Measurements from ENCODE around the gene KAZN. TPM values are rescaled to one million over a fixed set of nuclear protein-coding genes. Genes with fewer than 3 reads are reported as not detected.

The KAZN gene
- polyA plus RNA-seq, 4 donors = 14.1 to 44.8 (median 34.2) TPM

DNA sequence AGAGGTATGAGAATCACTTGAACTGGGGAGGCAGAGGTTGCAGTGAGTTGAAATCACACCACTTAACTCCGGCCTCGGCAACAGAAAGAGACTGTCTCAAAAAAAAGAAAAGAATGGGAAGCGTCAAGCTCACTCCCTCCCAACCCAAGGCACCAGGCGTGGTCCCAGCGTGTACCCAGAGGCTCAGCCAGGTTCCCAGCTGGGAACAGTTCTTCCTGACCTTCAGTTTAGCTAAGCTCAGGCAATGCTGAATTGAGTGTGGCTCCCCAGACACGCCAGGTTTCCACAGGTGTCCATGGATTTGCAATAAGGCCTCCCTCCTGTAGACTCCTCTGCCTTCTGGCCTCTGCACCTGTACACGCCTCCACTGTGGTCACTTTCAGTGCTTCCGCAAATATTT lies 414.3 kb downstream of the KAZN start:
- no peak for DNase-seq (ENCODE audit: low read depth in 4 of 4, low spot score in 3 of 4)

DNA sequence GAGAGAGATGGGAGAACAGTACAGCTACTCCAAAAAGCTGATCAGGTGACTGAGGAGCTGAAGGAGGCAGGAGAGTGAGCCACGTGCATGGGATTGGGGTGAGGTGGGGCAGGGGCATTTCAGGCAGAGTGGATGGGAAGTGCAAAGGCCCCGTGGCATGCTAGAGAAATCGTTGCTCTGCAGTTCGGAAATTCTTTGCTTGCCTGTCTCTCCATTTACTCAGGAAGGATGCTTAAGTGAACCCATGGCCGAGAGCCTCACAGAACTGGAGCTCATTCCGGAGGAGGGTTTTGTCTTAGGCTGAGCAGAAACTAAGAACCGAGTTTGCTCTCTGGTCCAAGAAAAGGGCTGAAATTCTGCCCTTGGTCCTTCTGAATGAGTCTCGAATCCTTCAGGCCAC lies 415.3 kb downstream of the KAZN start:
- DNase-seq (ENCODE audit: low read depth in 4 of 4, low spot score in 3 of 4) = no peak

- DNase-seq (ENCODE audit: low read depth in 4 of 4, low spot score in 3 of 4) = no peak
These were observed 416.0 kb downstream of the KAZN start for GRCh38 chr1:15014516-15014915.

DNA sequence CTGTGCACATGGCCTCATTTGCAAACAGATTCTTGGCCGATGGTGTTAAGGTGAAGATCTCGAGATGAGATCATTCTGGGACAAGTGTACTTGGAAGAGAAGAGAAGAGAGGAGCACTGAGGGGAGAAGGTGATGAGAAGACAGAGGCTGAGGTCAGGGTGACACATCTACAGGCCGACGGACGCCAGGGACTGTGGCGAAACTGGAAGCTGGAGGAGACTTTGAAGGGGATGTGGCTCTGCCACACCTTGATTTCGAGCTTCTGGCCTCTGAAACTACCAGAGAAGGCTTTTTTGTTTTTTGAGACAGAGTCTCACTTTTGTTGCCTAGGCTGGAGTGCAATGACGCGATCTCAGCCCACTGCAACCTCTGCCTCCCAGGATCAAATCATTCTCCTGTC lies 417.5 kb downstream of the KAZN start:
- no peak for DNase-seq (ENCODE audit: low read depth in 4 of 4, low spot score in 3 of 4)

DNA sequence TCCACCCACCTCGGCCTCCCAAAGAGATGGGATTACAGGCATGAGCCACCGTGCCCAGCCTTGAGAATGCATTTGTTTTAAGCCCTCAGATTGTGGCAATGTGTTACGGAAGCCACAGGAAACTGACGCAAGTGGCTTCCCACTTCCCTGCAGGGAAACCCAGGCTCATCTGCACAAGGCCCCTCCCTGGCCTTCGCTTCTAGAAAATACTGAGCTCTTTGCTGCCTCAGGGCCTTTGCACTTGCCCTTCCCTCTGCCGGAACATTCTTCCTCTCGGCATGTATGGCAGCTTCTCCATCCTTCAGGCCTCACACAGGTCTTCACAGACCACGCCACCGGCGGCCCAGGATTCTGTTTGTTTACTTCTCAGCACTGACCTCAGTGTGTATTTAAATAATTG lies 418.0 kb downstream of the KAZN start:
- no peak for DNase-seq (ENCODE audit: low read depth in 4 of 4, low spot score in 3 of 4)

DNA sequence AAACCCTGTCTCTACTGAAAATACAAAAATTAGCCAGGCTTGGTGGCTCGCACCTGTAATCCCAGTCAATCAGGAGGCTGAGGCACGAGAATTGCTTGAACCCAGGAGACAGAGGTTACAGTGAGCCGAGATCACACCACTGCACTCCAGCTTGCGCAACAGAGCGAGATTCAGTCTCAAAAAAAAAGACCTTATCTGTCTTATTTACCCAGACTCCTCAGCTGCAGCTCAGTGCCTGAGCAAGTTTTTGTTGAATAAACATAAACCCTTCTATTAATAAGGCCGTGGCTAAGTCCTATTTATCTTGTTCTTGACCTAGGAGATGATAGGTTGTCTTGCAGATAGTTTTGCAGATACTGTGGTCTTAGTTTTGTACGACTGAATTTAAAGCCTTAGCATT lies 418.6 kb downstream of the KAZN start:
- no peak for DNase-seq (ENCODE audit: low read depth in 4 of 4, low spot score in 3 of 4)

DNA sequence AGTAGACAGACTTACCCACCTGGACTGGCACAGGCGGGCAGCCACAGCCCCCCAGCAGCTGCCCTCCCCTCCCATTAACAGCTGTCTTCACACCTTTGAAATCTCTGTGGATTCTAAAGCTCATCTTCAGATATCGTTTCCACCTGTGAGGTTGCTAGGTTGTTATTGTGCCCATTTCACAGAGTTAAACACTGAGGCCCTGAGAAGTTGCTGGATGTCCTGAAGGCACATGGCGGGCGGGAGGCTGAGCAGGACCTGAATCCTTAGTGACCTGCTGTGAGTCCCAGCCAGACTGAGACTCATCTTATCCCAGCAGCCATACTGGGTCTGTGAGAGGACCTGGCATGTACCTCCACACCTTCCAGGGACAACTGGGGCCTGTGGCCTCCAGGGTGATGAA lies 420.3 kb downstream of the KAZN start:
- no peak for DNase-seq (ENCODE audit: low read depth in 4 of 4, low spot score in 3 of 4)

DNA sequence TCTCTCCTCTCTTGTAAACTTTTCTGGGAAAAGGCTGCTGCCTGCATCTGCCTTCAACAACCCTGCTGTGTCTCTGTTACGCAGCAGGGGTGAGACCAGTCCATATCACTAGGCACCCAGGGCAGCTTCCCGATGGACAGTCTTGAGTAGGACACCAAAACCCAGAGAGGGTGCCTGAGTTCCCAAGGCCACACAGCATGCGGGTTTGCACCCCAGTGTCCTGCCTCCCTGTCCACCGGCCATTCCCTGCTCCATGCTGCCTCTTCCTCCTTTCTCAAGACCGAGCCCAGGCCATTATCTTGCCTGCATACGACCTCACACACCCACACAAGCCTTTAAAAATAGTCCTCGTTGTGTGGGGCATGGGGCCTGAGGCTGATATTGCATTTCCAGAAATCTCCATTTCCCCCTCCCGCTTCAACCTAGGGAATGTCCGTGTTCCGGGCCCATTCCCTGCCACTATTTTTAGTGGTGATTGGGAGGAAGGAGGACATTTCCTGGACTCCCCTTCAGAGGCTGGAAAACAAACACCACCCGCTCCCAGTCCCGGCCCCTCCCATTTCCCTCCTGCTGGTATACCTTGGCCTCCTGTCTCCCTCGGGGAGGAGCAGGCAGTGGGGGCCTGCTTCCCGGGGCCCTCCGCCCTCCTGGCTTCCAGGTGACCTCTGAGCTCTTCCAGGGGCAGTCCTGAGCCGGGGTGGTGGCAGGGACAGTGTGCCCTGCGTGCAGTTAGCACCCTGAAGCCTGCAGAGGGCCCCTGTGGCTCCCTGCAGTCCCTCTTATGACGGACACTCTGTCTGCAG lies 422.7 kb downstream of the KAZN start:
- DNase-seq (ENCODE audit: low read depth in 4 of 4, low spot score in 3 of 4) = no peak

GRCh38 chr1:15022048-15022447 lies 423.6 kb downstream of the KAZN start:
- DNase-seq (ENCODE audit: low read depth in 4 of 4, low spot score in 3 of 4) = no peak

GRCh38 chr1:15023205-15023604 lies 424.7 kb downstream of the KAZN start:
- DNase-seq (ENCODE audit: low read depth in 4 of 4, low spot score in 3 of 4) = no peak

DNA sequence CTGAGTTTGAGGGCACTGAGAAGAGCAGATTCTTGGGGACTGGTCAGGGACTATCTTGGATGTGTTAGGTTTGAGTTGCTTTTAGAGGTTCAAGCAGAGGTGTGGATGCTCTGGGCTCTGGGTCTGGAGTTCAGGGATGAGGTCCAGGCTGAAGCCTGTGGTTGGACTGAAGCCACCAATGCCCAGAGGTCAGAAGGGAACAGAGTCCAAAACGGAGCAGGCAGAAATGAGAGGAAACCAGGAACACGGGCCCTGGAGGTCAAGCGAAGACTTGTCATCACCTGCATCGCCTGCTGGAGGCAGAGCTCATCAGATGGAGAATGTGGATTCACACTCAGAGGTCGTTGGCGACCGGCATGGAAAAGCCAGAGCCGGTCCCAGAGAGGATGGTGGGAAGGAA lies 425.5 kb downstream of the KAZN start:
- no peak for DNase-seq (ENCODE audit: low read depth in 4 of 4, low spot score in 3 of 4)

DNA sequence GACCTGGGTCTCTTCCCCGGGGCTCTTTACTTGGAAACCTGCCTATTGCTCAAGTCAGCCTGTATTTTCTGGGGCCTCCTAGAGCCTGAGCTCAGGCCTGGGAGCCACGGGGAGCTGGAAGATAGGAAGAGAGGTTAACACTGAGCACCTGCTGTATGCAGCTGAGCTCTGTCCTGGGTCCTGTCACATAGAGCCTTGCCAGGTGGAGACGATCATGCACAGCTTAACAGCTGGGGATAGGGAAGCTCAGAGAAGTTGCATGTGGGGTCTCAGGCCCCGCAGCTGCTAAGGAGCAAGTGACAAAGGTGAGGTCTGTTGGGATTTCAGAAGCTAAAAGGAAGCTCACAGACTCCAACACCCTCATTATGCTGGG lies 427.6 kb downstream of the KAZN start:
- DNase-seq (ENCODE audit: low read depth in 4 of 4, low spot score in 3 of 4) = no peak

DNA sequence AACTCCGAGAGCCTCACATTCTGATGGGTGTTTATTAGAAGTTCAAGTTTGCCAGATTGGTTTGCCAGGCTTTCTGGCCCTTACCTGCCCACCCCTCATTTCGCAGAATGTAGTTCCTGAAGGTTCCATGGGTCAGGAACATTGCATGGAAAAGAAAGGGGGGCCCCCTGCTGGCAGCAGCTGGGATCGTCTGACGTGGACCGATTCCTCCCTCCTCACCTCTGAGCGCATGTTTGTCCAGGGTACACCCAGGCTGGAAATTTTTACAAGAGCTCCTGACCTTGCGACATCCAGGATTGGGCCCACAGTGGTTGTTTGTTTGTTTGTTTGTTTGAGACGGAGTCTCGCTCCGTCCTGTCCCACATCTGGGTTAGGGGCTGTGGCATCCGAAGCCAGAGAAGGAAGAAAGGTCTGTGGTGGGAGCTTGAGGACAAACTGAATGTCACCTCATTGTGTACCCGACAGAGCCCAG lies 429.1 kb downstream of the KAZN start:
- DNase-seq (ENCODE audit: low read depth in 4 of 4, low spot score in 3 of 4) = peak; percentile 52 to 70 (median 60)

GRCh38 chr1:15028102-15028501 lies 429.6 kb downstream of the KAZN start:
- peak; percentile 77 to 88 (median 78) for DNase-seq (ENCODE audit: low read depth in 4 of 4, low spot score in 3 of 4)

- no peak for DNase-seq (ENCODE audit: low read depth in 4 of 4, low spot score in 3 of 4)
These were observed 430.1 kb downstream of the KAZN start for GRCh38 chr1:15028616-15029015.

GRCh38 chr1:15029036-15029435 lies 430.6 kb downstream of the KAZN start:
- no peak for DNase-seq (ENCODE audit: low read depth in 4 of 4, low spot score in 3 of 4)

DNA sequence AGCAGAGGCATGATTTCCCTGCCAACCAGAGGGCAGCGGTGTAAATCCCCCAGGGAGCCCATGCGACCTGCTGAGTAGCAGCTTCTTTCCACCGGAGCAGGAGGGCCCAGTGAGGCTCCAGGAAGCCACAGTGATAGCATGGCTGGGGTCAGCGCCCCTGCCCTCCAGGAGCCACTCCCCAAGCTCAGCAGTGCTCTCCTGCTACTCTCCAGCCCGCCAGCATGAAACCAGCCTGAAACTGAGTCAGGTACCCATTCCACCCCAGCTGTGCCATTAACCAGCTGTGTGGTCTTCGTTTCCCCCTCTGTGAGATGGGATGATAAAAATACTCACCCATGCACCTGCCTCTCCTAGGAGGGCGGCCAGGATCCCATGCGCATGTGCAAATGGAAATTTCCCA lies 431.3 kb downstream of the KAZN start:
- no peak for DNase-seq (ENCODE audit: low read depth in 4 of 4, low spot score in 3 of 4)

- no peak for DNase-seq (ENCODE audit: low read depth in 4 of 4, low spot score in 3 of 4)
These were observed 432.9 kb downstream of the KAZN start for GRCh38 chr1:15031251-15031933.

- no peak for DNase-seq (ENCODE audit: low read depth in 4 of 4, low spot score in 3 of 4)
These were observed 434.8 kb downstream of the KAZN start for GRCh38 chr1:15033264-15033663.

DNA sequence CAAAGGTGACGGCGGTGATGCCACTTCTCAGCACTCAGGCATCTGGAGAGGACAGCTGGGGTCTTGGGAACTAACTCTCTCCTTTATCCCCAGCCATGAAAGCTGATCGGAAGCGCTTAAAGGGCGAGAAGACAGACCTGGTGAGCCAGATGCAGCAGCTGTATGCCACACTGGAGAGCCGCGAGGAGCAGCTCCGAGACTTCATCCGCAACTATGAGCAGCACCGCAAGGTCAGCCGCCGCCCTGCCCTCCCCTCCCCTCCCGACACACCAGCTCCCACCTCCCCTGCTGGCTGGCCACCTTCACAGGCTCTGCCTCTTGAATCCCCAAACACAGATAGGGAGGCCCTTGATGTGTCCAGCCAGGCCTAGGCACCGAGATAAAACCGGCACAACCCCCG lies 436.2 kb downstream of the KAZN start:
- DNase-seq (ENCODE audit: low read depth in 4 of 4, low spot score in 3 of 4) = no peak

DNA sequence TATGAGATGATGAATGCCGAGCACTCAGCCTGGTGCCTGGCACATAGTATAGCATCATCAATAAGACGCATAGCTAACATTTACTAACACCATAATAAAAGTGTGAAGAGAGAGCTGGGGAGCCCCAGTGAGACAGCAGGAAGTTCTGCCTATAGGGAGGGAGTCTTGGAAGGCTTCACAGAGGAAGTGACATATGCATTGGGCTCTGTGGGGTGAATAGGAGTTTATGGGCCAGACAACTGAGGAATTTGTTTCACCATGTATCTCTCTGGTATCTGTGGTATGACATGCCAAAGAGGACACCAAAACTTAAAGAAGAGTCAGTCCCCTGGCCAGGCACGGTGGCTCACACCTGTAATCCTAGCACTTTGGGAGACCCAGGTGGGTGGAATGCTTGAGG lies 436.8 kb downstream of the KAZN start:
- DNase-seq (ENCODE audit: low read depth in 4 of 4, low spot score in 3 of 4) = no peak

- DNase-seq (ENCODE audit: low read depth in 4 of 4, low spot score in 3 of 4) = no peak
These were observed 437.6 kb downstream of the KAZN start for GRCh38 chr1:15036101-15036500.
